PC-3 (cell line): ENCODE results near the gene LIPT2.

ENCODE experiments used
- EZH2 ChIP-seq: fragments of 300-600 bp; sonication (generic); IDR thresholded peaks from one replicate; pipeline ENCODE4 v1.6.1; 2017; ENCODE audit warnings: antibody characterized with exemption, mild to moderate bottlenecking, low read length; ENCODE audit not compliant: unreplicated experiment
- EZH2phosphoT487 ChIP-seq: fragments of 300-600 bp; sonication (generic); IDR thresholded peaks from 2 replicates; pipeline ENCODE4 v1.6.1; 2018; ENCODE audit warnings: mild to moderate bottlenecking, antibody characterized with exemption, low read length, borderline replicate concordance
- TF ChIP-seq, protein P1 (sequence below): fragments of 300-600 bp; sonication (generic); conservative IDR thresholded peaks from 2 replicates; pipeline ENCODE4 v1.5.1; 2017; ENCODE audit warnings: antibody characterized with exemption, low read depth, mild to moderate bottlenecking, low read length

- TF ChIP-seq, protein P1, sequence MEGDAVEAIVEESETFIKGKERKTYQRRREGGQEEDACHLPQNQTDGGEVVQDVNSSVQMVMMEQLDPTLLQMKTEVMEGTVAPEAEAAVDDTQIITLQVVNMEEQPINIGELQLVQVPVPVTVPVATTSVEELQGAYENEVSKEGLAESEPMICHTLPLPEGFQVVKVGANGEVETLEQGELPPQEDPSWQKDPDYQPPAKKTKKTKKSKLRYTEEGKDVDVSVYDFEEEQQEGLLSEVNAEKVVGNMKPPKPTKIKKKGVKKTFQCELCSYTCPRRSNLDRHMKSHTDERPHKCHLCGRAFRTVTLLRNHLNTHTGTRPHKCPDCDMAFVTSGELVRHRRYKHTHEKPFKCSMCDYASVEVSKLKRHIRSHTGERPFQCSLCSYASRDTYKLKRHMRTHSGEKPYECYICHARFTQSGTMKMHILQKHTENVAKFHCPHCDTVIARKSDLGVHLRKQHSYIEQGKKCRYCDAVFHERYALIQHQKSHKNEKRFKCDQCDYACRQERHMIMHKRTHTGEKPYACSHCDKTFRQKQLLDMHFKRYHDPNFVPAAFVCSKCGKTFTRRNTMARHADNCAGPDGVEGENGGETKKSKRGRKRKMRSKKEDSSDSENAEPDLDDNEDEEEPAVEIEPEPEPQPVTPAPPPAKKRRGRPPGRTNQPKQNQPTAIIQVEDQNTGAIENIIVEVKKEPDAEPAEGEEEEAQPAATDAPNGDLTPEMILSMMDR: no peak
- TF ChIP-seq EZH2 (no peak), EZH2phosphoT487 (no peak)
Measured at GRCh38 chr11:74442636-74443035, 50.9 kb downstream of the LIPT2 start.
